Hepatocyte (in vitro differentiated cells): ENCODE measurements around the gene MITF. TPM values are rescaled to one million over a fixed set of nuclear protein-coding genes. Genes with fewer than 3 reads are reported as not detected.

Experiments used
- DNase-seq: peaks from one replicate; pipeline ENCODE4 v3.0.0-alpha.2; 2016; ENCODE audit warnings: low spot score
- H2AFZ ChIP-seq: fragments of 200-600 bp; sonication (generic); 2 replicates; pipeline ENCODE4 v1.6.0; 2016; ENCODE audit warnings: antibody characterized with exemption, mild to moderate bottlenecking
- H3K27ac ChIP-seq: fragments of 200-600 bp; sonication (generic); 2 replicates; pipeline ENCODE4 v1.5.1; 2016; ENCODE audit warnings: mild to moderate bottlenecking
- H3K27me3 ChIP-seq: fragments of 200-600 bp; sonication (generic); 2 replicates; pipeline ENCODE4 v1.6.1; 2016
- H3K36me3 ChIP-seq: fragments of 200-600 bp; sonication (generic); replicated peaks from 2 replicates; pipeline ENCODE4 v1.5.1; 2016; ENCODE audit warnings: low read depth; ENCODE audit not compliant: insufficient read depth
- H3K4me1 ChIP-seq: fragments of 200-600 bp; sonication (generic); 2 replicates; pipeline ENCODE4 v1.5.1; 2016; ENCODE audit warnings: mild to moderate bottlenecking, moderate library complexity; ENCODE audit not compliant: insufficient read depth
- H3K4me2 ChIP-seq: fragments of 200-600 bp; sonication (generic); 2 replicates; pipeline ENCODE4 v1.6.0; 2016
- H3K4me3 ChIP-seq: fragments of 200-600 bp; sonication (generic); 2 replicates; pipeline ENCODE4 v1.5.1; 2016; ENCODE audit warnings: mild to moderate bottlenecking
- H3K79me2 ChIP-seq: fragments of 200-600 bp; sonication (generic); 2 replicates; pipeline ENCODE4 v1.6.0; 2017; ENCODE audit warnings: mild to moderate bottlenecking
- H3K9me2 ChIP-seq: fragments of 200-600 bp; sonication (generic); replicated peaks from 2 replicates; pipeline ENCODE4 v1.6.0; 2017; ENCODE audit warnings: mild to moderate bottlenecking; ENCODE audit not compliant: insufficient read depth
- H3K9me3 ChIP-seq: fragments of 200-600 bp; sonication (generic); 2 replicates; pipeline ENCODE4 v1.5.1; 2016; ENCODE audit warnings: low read depth, mild to moderate bottlenecking
- H4K20me1 ChIP-seq: fragments of 200-600 bp; sonication (generic); 2 replicates; pipeline ENCODE4 v1.6.0; 2016; ENCODE audit warnings: mild to moderate bottlenecking; ENCODE audit not compliant: insufficient read depth, poor library complexity, severe bottlenecking
- EZH2 ChIP-seq: fragments of 200-600 bp; sonication (generic); IDR thresholded peaks from 2 replicates; pipeline ENCODE4 v1.6.1; 2016; ENCODE audit warnings: antibody characterized with exemption, mild to moderate bottlenecking, borderline replicate concordance
- EZH2phosphoT487 ChIP-seq: fragments of 200-600 bp; sonication (generic); IDR thresholded peaks from one replicate; pipeline ENCODE4 v1.6.1; 2018; ENCODE audit warnings: antibody characterized with exemption, mild to moderate bottlenecking, low read depth, moderate library complexity; ENCODE audit not compliant: unreplicated experiment, severe bottlenecking
- WGBS: methylation state at CpG from one replicate; pipeline ENCODE4 v1.1.6; 2016; ENCODE audit warnings: low lambda C conversion rate; ENCODE audit errors: missing lambda C conversion rate; 5-methylcytosine and 5-hydroxymethylcytosine counted together
- polyA plus RNA-seq: library from polyadenylated mRNA; unstranded; fragments of >200 nt; fragmentation: Nextera tagmentation; extraction: Ambion mirVana; gene quantifications from 2 replicates; pipeline ENCODE4 v1.2.1, GENCODE V29; 2016
- total RNA-seq: library from RNA; depleted of rRNA; stranded (reverse); fragments of >200 nt; gene quantifications from 2 replicates; pipeline ENCODE4 v1.2.3, GENCODE V29; 2014
- TF ChIP-seq, protein P1 (sequence below): fragments of 200-600 bp; sonication (generic); IDR thresholded peaks from 2 replicates; pipeline ENCODE4 v1.5.1; 2016; ENCODE audit warnings: antibody characterized with exemption, mild to moderate bottlenecking; ENCODE audit not compliant: poor library complexity

The MITF gene
- total and polyA plus RNA-seq, 2 experiments from 2014 or later = 7.1 to 14.2 TPM

- Histone ChIP-seq H3K4me2 (no peak overlapping the region), H3K9me2 (no peaks in the 10 kb centered on the region), H3K4me3 (no peak overlapping the region), H4K20me1 (no peaks in the 10 kb centered on the region), H3K79me2 (no peaks in the 10 kb centered on the region), H3K9me3 (no peaks in the 10 kb centered on the region), H3K4me1 (no peaks in the 10 kb centered on the region), H3K36me3 (no peaks in the 10 kb centered on the region), H3K27me3 (no peaks in the 10 kb centered on the region), H3K27ac (no peak overlapping the region), H2AFZ (no peak overlapping the region)
- WGBS = 85% methylated on average over 1 of the region's 1 CpG
- DNase-seq = no peak
- no peak for TF ChIP-seq EZH2
- TF ChIP-seq, protein P1, sequence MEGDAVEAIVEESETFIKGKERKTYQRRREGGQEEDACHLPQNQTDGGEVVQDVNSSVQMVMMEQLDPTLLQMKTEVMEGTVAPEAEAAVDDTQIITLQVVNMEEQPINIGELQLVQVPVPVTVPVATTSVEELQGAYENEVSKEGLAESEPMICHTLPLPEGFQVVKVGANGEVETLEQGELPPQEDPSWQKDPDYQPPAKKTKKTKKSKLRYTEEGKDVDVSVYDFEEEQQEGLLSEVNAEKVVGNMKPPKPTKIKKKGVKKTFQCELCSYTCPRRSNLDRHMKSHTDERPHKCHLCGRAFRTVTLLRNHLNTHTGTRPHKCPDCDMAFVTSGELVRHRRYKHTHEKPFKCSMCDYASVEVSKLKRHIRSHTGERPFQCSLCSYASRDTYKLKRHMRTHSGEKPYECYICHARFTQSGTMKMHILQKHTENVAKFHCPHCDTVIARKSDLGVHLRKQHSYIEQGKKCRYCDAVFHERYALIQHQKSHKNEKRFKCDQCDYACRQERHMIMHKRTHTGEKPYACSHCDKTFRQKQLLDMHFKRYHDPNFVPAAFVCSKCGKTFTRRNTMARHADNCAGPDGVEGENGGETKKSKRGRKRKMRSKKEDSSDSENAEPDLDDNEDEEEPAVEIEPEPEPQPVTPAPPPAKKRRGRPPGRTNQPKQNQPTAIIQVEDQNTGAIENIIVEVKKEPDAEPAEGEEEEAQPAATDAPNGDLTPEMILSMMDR = no peak
- no peak for TF ChIP-seq EZH2phosphoT487
Measured at GRCh38 chr3:69896095-69896494, 156.8 kb downstream of the MITF start.

DNA sequence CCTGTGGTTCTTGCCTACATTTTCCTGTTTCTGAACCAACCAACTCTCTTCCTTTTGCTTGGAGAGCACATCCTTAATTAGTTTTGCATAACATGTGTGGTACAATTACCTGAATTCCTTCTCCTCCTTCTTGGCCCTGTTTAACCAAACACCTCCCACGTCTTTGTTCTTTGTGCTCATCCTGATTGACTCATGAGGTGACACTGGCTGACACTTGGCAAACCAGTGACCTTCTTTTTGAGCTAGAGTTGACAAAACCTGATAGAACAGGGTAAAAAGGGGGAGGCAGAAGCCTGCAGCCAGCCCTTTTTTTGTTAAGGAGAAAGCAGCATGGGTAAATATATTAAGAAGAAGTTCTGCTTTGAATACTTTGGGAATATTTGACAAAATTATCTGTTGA lies 161.1 kb downstream of the MITF start:
- Histone ChIP-seq H3K4me3 (no peak overlapping the region), H3K27ac (no peak overlapping the region), H3K4me1 (no peaks in the 10 kb centered on the region), H4K20me1 (no peaks in the 10 kb centered on the region), H3K27me3 (no peaks in the 10 kb centered on the region), H3K9me3 (no peaks in the 10 kb centered on the region), H3K4me2 (no peak overlapping the region), H3K79me2 (no peaks in the 10 kb centered on the region), H2AFZ (no peak overlapping the region), H3K9me2 (no peaks in the 10 kb centered on the region), H3K36me3 (no peaks in the 10 kb centered on the region)
- DNase-seq = no peak
- 54% methylated on average over 1 of the region's 1 CpG for WGBS
- TF ChIP-seq EZH2 (no peak), EZH2phosphoT487 (no peak)
- TF ChIP-seq, protein P1 = no peak

- Histone ChIP-seq H3K4me2 (no peak overlapping the region), H2AFZ (no peak overlapping the region), H3K79me2 (no peaks in the 10 kb centered on the region), H3K36me3 (no peaks in the 10 kb centered on the region), H3K27me3 (no peaks in the 10 kb centered on the region), H3K9me2 (no peaks in the 10 kb centered on the region), H3K4me1 (no peaks in the 10 kb centered on the region), H3K9me3 (no peaks in the 10 kb centered on the region), H4K20me1 (no peaks in the 10 kb centered on the region), H3K27ac (no peak overlapping the region), H3K4me3 (no peak overlapping the region)
- DNase-seq = no peak
- TF ChIP-seq EZH2 (no peak), EZH2phosphoT487 (no peak)
- TF ChIP-seq, protein P1 = no peak
- 95% methylated on average over 1 of the region's 1 CpG for WGBS
Measured at GRCh38 chr3:69901802-69902201, 162.5 kb downstream of the MITF start.

DNA sequence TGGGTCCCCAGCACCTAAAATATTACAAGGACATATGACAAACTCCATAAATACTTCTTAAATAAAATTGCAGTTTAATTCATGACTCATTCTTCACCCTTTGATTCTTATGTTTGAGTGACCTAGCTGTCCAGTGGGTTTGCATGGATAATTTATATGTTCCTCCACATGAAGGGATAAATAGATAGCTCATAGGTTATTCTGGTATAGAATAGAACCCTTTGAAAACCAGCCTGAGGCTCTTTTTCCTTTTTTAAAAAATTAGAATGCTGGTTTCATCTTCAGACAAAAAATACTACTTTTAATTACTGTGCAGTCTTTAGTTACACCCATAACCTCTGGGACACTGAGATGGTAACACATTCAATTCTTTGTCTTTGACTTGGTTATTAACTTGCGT lies 163.1 kb downstream of the MITF start:
- Histone ChIP-seq H3K4me2 (no peak overlapping the region), H3K4me3 (no peak overlapping the region), H2AFZ (no peak overlapping the region), H3K4me1 (no peaks in the 10 kb centered on the region), H3K79me2 (no peaks in the 10 kb centered on the region), H3K27ac (no peak overlapping the region), H3K36me3 (no peaks in the 10 kb centered on the region), H3K9me3 (no peaks in the 10 kb centered on the region), H3K27me3 (no peaks in the 10 kb centered on the region), H3K9me2 (no peaks in the 10 kb centered on the region), H4K20me1 (no peaks in the 10 kb centered on the region)
- 94% methylated on average over 1 of the region's 1 CpG for WGBS
- no peak for TF ChIP-seq EZH2phosphoT487
- TF ChIP-seq EZH2 = no peak
- TF ChIP-seq, protein P1 = no peak
- no peak for DNase-seq
